Activated T-cell treated with anti-CD3 and anti-CD28 coated beads for 48 hours (primary cell): ENCODE results near the gene ABCF1.
A peak's percentile ranks its signal among the peaks of the same experiment; 100 is the strongest.

Experiments used
- DNase-seq: peaks from one replicate; pipeline ENCODE4 v3.0.0-alpha.2; 2020; ENCODE audit warnings: low read depth

Gene ABCF1

DNA sequence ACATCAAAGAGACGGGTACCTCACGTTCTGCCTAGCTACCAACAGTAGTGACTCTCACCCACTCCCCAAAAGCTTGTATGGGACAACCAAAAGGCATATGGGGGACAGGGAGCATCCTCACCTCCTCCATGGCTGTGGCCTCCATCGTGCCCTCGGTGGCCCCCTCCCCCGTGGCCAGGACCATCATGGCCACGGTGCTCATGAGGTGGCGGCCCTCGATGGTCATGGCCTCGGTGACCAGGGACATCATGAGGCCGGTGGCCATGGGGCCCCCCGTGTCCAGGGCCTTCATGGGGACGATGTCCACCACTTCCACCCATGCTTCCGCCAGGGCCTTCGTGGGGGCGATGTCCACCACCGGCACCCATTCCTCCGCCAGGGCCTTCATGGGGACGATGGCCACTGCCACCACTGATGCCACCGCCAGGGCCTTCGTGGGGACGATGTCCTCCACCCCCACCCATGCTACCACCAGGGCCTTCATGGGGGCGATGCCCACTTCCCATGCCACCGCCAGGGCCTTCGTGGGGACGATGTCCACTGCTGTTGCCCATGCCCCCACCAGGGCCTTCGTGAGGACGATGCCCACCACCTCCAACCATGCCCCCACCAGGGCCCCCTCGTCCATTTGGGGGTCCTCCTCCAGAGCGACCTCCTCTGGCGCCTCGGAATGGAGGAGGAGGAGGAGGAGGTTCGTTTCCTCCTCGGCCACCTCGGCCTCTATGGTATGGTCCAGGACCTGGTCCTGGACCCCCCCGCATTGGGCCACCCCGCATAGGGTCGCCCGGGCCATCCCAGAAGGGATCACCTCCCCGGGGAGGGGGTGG, 30.8 kb downstream of the ABCF1 start:
- no peak for DNase-seq

DNA sequence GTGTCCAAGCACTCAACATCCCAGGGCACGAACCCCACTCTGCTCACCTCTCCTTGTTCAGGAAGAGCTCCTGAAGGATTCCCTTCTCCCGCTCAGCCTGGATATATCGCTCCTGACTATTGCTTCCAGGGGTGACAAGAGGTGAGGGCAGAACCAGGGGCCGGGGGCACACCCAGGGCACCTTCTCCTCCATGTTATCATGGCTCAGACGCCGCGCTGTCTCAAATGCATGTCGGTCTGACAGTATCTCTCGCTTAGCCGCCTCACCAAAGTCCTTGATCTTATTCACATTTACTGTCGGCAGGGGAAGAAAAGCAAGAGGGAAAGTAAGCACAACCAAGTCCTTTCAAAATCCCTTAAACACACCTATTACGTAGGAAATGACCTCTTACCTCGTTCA, 32.7 kb downstream of the ABCF1 start:
- DNase-seq: no peak

- DNase-seq: no peak
These were observed 38.8 kb downstream of the ABCF1 start for GRCh38 chr6:30610065-30610464.

- DNase-seq: no peak
These were observed 40.1 kb downstream of the ABCF1 start for GRCh38 chr6:30611150-30611855.

DNA sequence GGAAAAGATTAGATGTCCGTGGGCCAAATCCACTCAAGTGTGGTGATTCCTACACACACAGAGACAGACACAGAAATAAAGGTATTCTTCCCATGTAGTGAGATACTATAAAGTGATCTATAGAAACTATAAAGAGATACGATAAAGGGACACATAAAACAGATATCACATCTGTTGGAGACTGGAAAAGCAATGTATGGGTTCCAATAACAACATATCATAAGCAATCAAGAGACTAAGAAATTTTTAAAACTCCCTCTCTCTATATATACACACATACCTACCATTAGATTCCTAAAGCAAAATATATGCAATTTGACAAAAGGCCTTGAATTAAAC, 40.6 kb downstream of the ABCF1 start:
- no peak for DNase-seq

DNA sequence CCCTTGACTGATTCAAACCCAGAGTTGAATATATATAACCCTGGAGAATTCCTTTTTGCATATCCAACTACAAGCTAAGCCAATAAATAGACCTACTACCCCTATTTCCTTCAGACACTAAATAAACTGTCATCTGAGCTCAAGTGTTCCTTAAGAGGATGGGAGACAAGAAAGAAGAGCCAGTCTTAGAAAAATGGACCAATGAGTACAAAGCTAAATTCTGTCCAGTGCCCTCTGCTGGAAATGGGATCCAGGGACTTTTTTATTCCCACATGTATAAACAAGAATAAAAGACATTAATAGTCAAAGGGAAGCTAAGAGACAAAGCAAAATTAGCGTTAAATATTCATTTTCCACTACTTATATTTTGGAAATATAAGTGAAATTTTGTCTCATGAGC, 41.0 kb downstream of the ABCF1 start:
- no peak for DNase-seq

GRCh38 chr6:30612687-30613248, 41.5 kb downstream of the ABCF1 start:
- DNase-seq: no peak

DNA sequence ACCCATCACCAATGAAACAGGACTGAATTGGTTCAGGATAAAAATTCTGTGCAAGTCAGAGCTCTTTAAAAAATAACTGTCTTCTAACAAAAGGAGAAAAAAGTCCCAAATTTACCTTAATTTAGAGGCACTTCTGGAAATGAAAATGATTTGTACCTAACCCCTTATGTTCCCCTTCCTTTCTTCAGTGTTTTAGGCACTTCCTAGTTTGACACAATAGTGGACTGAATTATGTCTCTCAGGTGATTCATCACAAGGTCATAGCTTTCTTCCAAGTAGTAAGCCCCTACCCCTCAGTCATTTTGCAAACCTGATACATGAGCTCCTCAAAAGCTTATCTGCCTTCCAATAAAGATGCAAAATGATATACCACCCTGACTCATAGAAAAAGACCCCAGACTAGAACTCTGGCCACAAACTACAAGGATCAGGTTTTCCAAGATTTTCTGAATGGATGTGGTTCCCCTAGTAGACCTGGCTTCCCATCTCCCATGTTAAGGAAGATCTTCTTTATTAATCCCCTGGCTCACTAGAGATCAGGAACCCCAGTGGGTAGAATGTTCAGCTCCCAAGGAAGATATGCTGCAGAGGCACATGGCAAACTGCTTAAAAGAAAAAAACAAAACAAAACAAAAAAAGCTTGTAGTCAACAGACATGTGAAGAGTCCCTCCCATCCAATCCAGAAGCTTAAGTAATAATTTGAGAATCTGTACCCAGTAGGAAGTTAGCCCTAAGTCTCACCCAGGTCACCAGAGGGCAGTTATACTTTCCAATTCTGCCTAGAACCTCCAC, 42.2 kb downstream of the ABCF1 start:
- no peak for DNase-seq

DNA sequence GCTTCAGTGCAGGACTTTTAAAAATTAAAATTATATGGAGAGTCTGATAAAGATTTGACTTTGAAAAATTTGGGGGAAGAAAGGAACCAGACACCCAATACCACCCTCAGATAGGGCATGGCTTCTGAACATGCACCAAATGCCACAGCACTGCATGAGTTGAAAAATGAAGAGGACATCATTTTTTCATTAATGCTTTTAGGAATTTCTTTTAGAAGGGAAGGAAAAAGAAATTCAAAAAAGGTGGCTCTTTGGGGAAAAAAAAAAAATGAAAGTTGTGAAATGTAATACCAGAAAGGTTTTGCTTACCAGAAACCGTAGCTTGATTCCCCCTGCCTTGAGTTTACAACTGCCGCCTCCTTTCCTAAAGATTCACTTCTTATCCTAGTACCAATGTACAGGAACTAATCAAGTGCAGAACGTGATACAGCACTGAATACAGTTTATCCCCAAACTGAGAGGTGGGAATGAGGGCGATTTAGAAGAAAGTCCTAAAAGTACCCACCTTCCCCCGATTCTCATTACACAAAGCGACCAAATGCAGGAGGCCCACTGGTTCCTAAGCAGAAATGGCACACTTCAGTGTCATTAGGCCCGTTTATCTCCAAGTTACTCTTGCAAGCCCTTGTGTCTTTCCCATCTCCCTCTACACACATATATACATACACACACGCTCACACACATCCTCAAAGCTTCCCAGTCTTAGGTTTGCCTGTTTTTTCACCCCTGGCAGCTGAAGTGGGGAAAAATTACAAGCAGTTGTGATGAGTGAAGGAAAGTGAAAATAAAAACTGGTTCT, 43.0 kb downstream of the ABCF1 start:
- no peak for DNase-seq

DNA sequence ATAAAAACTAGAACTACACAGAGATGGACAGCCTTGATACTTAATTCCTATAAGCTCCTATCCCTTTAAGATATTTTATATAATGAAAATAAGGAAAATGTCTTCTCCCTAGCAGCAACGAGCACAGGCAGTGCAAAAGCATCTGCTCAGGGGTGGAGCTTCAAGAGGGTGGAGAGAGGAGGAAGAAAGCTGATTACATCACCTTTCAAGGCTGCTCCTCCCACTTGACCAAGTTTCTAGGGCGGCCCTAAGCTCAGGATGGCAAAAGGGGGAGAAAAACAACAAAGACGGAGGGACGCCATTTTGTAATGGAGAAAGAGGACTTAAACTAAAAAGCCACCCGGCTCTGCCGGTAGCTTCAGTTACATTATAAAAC, 43.6 kb downstream of the ABCF1 start:
- DNase-seq: peak; percentile 67

- DNase-seq: no peak
These were observed 44.1 kb downstream of the ABCF1 start for GRCh38 chr6:30615219-30615957.

- no peak for DNase-seq
These were observed 44.9 kb downstream of the ABCF1 start for GRCh38 chr6:30615958-30616810.

- DNase-seq: peak; percentile 94
These were observed 45.7 kb downstream of the ABCF1 start, which contains the start of gene PPP1R10 for GRCh38 chr6:30616811-30617564. Gene PPP1R10, minus strand, starts transcription at chr6:30617243. Its CDS starts 7,299 bp downstream, at chr6:30609944.

DNA sequence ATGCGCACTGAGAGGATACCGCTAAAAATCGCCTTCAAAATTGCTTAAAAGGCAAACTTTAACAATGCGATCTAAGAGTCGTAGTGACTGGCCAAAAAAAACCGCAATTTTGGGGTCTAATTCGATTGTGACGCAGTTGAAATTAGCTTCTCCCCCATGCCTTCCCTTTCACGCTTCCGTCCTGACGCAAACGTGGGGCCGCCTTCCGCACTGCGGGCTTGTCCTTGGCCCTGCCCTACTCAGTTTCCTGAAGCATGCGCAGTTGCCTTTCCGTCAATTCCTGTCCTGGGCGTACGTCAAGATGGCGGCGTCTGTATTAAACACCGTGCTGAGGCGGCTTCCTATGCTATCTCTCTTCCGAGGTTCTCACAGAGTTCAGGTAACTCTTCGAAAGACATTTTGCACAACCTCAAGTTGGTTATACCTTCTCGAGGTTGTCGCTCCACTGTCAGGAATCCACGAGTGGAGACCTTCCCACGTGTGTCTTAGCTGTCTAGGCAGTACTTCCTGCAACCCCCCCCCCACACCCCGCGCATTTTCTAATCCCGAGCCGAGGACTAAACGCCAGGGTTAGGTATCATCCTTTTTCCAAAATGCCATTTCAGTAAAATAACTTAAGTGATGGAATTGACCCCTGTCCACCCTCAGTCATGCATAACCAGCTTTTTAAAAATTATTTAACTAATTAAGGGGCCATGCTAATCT, 46.5 kb downstream of the ABCF1 start, which contains the start of gene MRPS18B:
MRPS18B (plus strand) TSS at position 276 of the 705 bp plus-strand sequence; CDS start at position 302, 26 bp downstream.
- DNase-seq: peak; percentile 91

DNA sequence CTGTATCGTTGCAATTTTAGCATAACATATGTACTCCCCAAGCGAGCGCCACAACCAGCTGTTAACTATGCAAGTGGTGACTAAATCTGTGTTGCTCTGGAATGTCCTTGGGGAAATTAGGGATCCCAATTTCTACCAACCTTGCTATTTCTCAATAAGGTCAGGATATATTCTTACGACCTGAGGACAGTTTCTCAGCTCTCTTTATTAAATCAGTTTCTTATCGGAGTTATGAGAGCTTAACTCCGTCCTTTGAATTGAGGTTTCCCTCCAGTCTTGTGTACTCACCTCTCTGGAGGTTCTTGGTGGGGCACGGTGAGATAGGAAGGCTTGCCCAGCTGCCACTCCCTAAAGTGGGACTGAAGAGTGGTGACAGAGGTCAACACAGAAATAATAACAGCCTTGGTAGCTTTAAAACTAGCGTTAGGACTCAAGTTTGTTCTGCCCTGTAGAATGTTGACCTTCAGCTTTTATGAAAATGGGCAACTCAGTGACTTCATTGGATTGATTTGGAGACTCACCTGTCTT, 47.1 kb downstream of the ABCF1 start:
- no peak for DNase-seq

DNA sequence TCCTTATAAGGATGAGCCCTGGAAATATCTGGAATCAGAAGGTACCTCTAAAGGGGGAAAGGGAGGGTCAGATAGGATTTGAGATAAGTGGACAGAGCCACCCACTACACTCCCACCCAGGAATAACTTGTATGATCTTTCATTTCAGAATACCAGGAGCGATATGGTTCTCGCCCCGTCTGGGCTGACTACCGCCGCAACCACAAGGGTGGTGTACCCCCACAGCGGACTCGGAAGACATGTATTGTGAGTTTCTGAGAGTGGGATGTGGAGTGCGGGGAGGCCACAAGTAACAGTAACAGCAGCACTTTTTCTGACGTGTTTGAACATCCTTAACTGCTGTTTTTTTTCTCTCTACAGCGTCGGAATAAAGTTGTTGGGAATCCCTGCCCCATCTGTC, 48.3 kb downstream of the ABCF1 start:
- DNase-seq: no peak

DNA sequence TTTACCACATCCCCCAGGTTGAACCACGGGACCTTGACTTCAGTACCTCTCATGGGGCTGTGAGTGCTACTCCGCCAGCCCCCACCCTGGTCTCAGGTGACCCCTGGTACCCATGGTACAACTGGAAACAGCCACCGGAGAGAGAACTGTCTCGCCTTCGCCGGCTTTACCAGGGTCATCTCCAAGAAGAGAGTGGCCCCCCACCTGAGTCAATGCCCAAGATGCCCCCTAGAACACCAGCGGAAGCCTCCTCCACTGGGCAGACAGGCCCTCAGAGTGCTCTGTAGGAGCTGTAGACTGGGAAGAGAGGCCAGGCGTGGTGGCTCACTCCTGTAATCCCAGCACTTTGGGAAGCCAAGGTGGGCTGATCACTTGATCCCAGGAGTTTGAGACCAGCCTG, 54.3 kb downstream of the ABCF1 start:
- DNase-seq: no peak
